HCT116 (cell line): ENCODE results near the gene NDUFS7. TPM values are rescaled to one million over a fixed set of nuclear protein-coding genes. Genes with fewer than 3 reads are reported as not detected.

ENCODE experiments used
- ATAC-seq: fragments of 200-7000 bp; cut with Tn5 transposase; 2 replicates; pipeline ENCODE4 v1.9.1; 2020; ENCODE audit warnings: mild to moderate bottlenecking, moderate library complexity
- BruUV-seq: library from RNA; stranded (reverse); fragments of 400-500 nt; replicated peaks from 2 replicates; lab custom pipeline; 2021; lab: Mats Ljungman, UMichigan
- CTCF ChIA-PET: fragments of 300-600 bp; sonication (Branson Sonifier 250); formaldehyde crosslinking; loops from one replicate; lab custom pipeline; 2021; ENCODE audit warnings: antibody characterized with exemption; lab: Charles Lee
- POLR2A ChIA-PET: fragments of 300-600, 350-600 bp; sonication (Branson Sonifier 250); formaldehyde crosslinking; loops from one replicate; lab custom pipeline; 2021; ENCODE audit warnings: antibody characterized with exemption; lab: Charles Lee
- RAD21 ChIA-PET, 2 experiments: fragments of 300-600 bp; sonication (Branson Sonifier 250); formaldehyde crosslinking; loops; one replicate each; lab custom pipeline; 2023; ENCODE audit warnings: low total read pairs in 2 of 2; ENCODE audit not compliant: uncharacterized antibody in 2 of 2, unreplicated experiment in 2 of 2, low non-redundant PET in 1 of 2; lab: Charles Lee
- DNase-seq: peaks from one replicate; pipeline ENCODE4 v3.0.0-alpha.2; 2010; ENCODE audit warnings: low read depth, low spot score
- H2AFZ ChIP-seq: fragments of 200-600 bp; shearing (Covaris generic), sonication (generic); 2 replicates; pipeline ENCODE4 v1.6.1; 2017; ENCODE audit warnings: low read depth, mixed run types, mixed read lengths, antibody characterized with exemption, low read length; ENCODE audit not compliant: poor library complexity, severe bottlenecking
- H3K27ac ChIP-seq: 2 replicates; pipeline ENCODE4 v1.5.1; 2012; ENCODE audit warnings: low read depth, low read length
- H3K27me3 ChIP-seq: fragments of 200-600 bp; sonication (generic); 2 replicates; pipeline ENCODE4 v1.6.1; 2016; ENCODE audit warnings: mixed run types, low read length, mixed read lengths; ENCODE audit not compliant: insufficient read depth
- H3K36me3 ChIP-seq, 2 experiments: fragments of 200-500 bp in 1 of 2; fragments of 200-600 bp in 1 of 2; sonication (Bioruptor generic) in 1 of 2; sonication (generic) in 1 of 2; 2 replicates each; pipeline versions ENCODE4 v1.5.1 to v1.6.1; 2014 to 2016; ENCODE audit warnings: low read length in 2 of 2, inconsistent platforms in 1 of 2, mixed read lengths in 1 of 2, mixed run types in 1 of 2; ENCODE audit not compliant: insufficient read depth in 2 of 2, control insufficient read depth in 1 of 2
- H3K4me1 ChIP-seq, 2 experiments: fragments of 200-600 bp in 1 of 2; sonication (generic) in 1 of 2; 2 replicates each; pipeline versions ENCODE4 v1.5.1 to v1.6.1; 2012 to 2017; ENCODE audit warnings: low read length in 2 of 2, inconsistent platforms in 1 of 2, mild to moderate bottlenecking in 1 of 2, mixed read lengths in 1 of 2, mixed run types in 1 of 2, moderate library complexity in 1 of 2; ENCODE audit not compliant: insufficient read depth in 2 of 2, control insufficient read depth in 1 of 2
- H3K4me2 ChIP-seq: fragments of 200-600 bp; sonication (generic); 2 replicates; pipeline ENCODE4 v1.6.1; 2017; ENCODE audit warnings: mixed run types, low read length, mixed read lengths
- H3K4me3 ChIP-seq, 2 experiments: fragments of 200-600 bp in 1 of 2; sonication (generic) in 1 of 2; replicated peaks in 1 of 2; 2 replicates each; pipeline ENCODE4 v1.5.1; 2011 to 2016; ENCODE audit warnings: low read length in 2 of 2, control low read depth in 1 of 2, low read depth in 1 of 2, mild to moderate bottlenecking in 1 of 2, mixed read lengths in 1 of 2, mixed run types in 1 of 2
- H3K79me2 ChIP-seq: fragments of 200-600 bp; sonication (generic); 2 replicates; pipeline ENCODE4 v1.6.1; 2017; ENCODE audit warnings: mild to moderate bottlenecking, mixed run types, low read length, moderate library complexity, mixed read lengths; ENCODE audit not compliant: insufficient read depth
- H3K9ac ChIP-seq: fragments of 200-600 bp; sonication (generic); 2 replicates; pipeline ENCODE4 v1.6.1; 2016; ENCODE audit warnings: low read length, mixed read lengths
- H3K9me2 ChIP-seq: fragments of 200-600 bp; sonication (generic), shearing (Covaris generic); 2 replicates; pipeline ENCODE4 v1.6.1; 2017; ENCODE audit warnings: mixed run types, mild to moderate bottlenecking, moderate library complexity; ENCODE audit not compliant: insufficient read depth
- H3K9me3 ChIP-seq, 2 experiments: fragments of 200-500 bp in 1 of 2; fragments of 200-600 bp in 1 of 2; sonication (Bioruptor generic) in 1 of 2; sonication (generic) in 1 of 2; 2 replicates each; pipeline ENCODE4 v1.6.1; 2014 to 2017; ENCODE audit warnings: low read length in 2 of 2, mixed read lengths in 2 of 2, inconsistent platforms in 1 of 2, low read depth in 1 of 2, mild to moderate bottlenecking in 1 of 2, mixed run types in 1 of 2, moderate library complexity in 1 of 2; ENCODE audit not compliant: control insufficient read depth in 1 of 2, insufficient read depth in 1 of 2
- H4K20me1 ChIP-seq: fragments of 200-600 bp; sonication (generic), shearing (Covaris generic); 2 replicates; pipeline ENCODE4 v1.6.1; 2017; ENCODE audit warnings: mixed run types, mild to moderate bottlenecking, moderate library complexity; ENCODE audit not compliant: insufficient read depth
- CBX3 ChIP-seq: IDR thresholded peaks from 2 replicates; pipeline ENCODE4 v1.6.1; 2012; ENCODE audit warnings: low read depth
- CEBPB ChIP-seq: IDR thresholded peaks from 2 replicates; pipeline ENCODE4 v1.6.1; 2012; ENCODE audit warnings: low read depth
- EGR1 ChIP-seq: IDR thresholded peaks from 2 replicates; pipeline ENCODE4 v1.6.1; 2012; ENCODE audit warnings: low read depth
- EZH2 ChIP-seq: fragments of 200-600 bp; sonication (generic); IDR thresholded peaks from 2 replicates; pipeline ENCODE4 v1.6.1; 2017; ENCODE audit warnings: antibody characterized with exemption, mixed run types
- EZH2phosphoT487 ChIP-seq: fragments of 200-600 bp; IDR thresholded peaks from 2 replicates; pipeline ENCODE4 v1.6.1; 2018; ENCODE audit warnings: antibody characterized with exemption, borderline replicate concordance
- FOSL1 ChIP-seq: IDR thresholded peaks from 2 replicates; pipeline ENCODE4 v1.6.1; 2012; ENCODE audit warnings: low read depth
- JUND ChIP-seq: IDR thresholded peaks from 2 replicates; pipeline ENCODE4 v1.6.1; 2012
- POLR2A ChIP-seq: IDR thresholded peaks from 2 replicates; pipeline ENCODE4 v1.7.0; 2011; ENCODE audit warnings: borderline replicate concordance; ENCODE audit not compliant: insufficient read depth, insufficient read length; ENCODE audit errors: extremely low read depth
- POLR2AphosphoS5 ChIP-seq: IDR thresholded peaks from 2 replicates; pipeline ENCODE4 v1.6.1; 2011; ENCODE audit warnings: mild to moderate bottlenecking, low read depth, low read length, moderate library complexity
- SIN3A ChIP-seq: IDR thresholded peaks from 2 replicates; pipeline ENCODE4 v1.6.1; 2012; ENCODE audit warnings: low read depth
- SP1 ChIP-seq: IDR thresholded peaks from 2 replicates; pipeline ENCODE4 v1.6.1; 2012; ENCODE audit warnings: low read depth
- SRF ChIP-seq: IDR thresholded peaks from 2 replicates; pipeline ENCODE4 v1.6.1; 2012; ENCODE audit warnings: low read depth
- YY1 ChIP-seq: IDR thresholded peaks from 2 replicates; pipeline ENCODE4 v1.6.1; 2011; ENCODE audit warnings: low read length, low read depth, moderate library complexity, mild to moderate bottlenecking; ENCODE audit not compliant: insufficient replicate concordance; ENCODE audit errors: extremely low read depth
- ZFX ChIP-seq: fragments of 450-650 bp; IDR thresholded peaks from 2 replicates; pipeline ENCODE4 v1.6.1; 2017
- intact Hi-C: fragments of 100-400 bp; cut with micrococcal nuclease; formaldehyde crosslinking; loops from 2 replicates; pipeline ENCODE4 v1.10.0; 2022
- total RNA-seq: library from RNA; stranded (reverse); gene quantifications from one replicate; pipeline ENCODE4 v1.2.1, GENCODE V29; 2021; ENCODE audit not compliant: unreplicated experiment
- TF ChIP-seq, protein P1 (sequence below), 3 experiments: fragments of 200-600 bp in 1 of 3; sonication (generic) in 1 of 3; IDR thresholded peaks in 2 of 3; conservative IDR thresholded peaks in 1 of 3; 2 replicates each; pipeline ENCODE4 v1.5.1; 2012 to 2017; ENCODE audit warnings: low read depth in 2 of 3, low read length in 2 of 3, antibody characterized with exemption in 1 of 3, borderline replicate concordance in 1 of 3, control low read depth in 1 of 3, mild to moderate bottlenecking in 1 of 3, mixed read lengths in 1 of 3, mixed run types in 1 of 3, moderate library complexity in 1 of 3; ENCODE audit not compliant: insufficient read depth in 1 of 3
- TF ChIP-seq, protein P2 (sequence below): IDR thresholded peaks from 2 replicates; pipeline ENCODE4 v1.6.1; 2011; ENCODE audit warnings: mild to moderate bottlenecking, low read length, moderate library complexity; ENCODE audit not compliant: insufficient replicate concordance; ENCODE audit errors: extremely low read depth
- TF ChIP-seq, protein P3 (sequence below): IDR thresholded peaks from 2 replicates; pipeline ENCODE4 v1.6.1; 2012; ENCODE audit warnings: low read depth
- TF ChIP-seq, protein P4 (sequence below): IDR thresholded peaks from 2 replicates; pipeline ENCODE4 v1.6.1; 2012

Gene NDUFS7
- total RNA-seq, 1 experiment from 2014 or later = 114 TPM

DNA sequence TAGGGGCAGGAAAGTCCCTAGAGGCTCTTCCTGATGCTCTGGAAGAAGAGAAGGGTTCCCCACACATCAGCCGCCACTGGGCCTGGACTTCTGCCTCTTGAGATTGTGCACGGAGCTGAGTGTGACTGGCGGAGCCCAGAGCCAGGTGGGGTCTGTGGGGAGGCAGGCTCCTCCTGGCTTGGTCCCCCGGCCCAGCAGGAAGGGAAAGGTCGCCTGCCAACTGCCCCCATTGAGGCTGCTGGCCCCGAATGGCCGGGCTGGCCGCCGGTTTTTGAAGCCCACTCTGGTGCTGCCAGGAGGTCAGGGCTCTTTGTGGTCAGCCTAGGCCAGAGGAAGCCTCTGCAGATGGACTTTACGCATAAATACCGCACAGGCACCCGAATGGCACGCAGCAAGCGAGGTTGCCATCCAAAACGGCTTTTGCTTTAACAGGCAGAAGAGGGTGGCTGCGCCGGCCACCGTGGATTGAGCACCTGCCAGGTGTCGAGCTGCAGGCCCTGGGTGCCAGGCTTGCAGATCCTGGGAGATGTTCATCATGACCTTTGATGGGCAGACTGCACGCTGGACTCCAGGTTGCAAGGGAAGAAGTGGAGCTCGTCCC lies 28.7 kb downstream of the NDUFS7 start:
- peaks cover 32 to 69% of the 10 kb centered on the region in 2 experiments for H3K4me1 ChIP-seq
- ChIA-PET CTCF (no interaction called here), RAD21 (no interaction called here), POLR2A (no interaction called here)
- DNase-seq (no peak), ATAC-seq (no peak)
- H3K9ac ChIP-seq = no peak overlapping the region
- H3K79me2 ChIP-seq = peaks cover 97% of the 10 kb centered on the region
- H3K4me2 ChIP-seq = no peak overlapping the region
- H2AFZ ChIP-seq = no peak overlapping the region
- no peak overlapping the region for H3K4me3 ChIP-seq
- intact Hi-C loops = no loop called here
- H3K9me2 ChIP-seq = no peaks in the 10 kb centered on the region
- peaks cover 49% of the 10 kb centered on the region; the same call in 1 of the 2 replicates for H4K20me1 ChIP-seq
- TF ChIP-seq, protein P1, sequence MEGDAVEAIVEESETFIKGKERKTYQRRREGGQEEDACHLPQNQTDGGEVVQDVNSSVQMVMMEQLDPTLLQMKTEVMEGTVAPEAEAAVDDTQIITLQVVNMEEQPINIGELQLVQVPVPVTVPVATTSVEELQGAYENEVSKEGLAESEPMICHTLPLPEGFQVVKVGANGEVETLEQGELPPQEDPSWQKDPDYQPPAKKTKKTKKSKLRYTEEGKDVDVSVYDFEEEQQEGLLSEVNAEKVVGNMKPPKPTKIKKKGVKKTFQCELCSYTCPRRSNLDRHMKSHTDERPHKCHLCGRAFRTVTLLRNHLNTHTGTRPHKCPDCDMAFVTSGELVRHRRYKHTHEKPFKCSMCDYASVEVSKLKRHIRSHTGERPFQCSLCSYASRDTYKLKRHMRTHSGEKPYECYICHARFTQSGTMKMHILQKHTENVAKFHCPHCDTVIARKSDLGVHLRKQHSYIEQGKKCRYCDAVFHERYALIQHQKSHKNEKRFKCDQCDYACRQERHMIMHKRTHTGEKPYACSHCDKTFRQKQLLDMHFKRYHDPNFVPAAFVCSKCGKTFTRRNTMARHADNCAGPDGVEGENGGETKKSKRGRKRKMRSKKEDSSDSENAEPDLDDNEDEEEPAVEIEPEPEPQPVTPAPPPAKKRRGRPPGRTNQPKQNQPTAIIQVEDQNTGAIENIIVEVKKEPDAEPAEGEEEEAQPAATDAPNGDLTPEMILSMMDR (IDR thresholded peaks at IDR 0.05 in 2 of 3, conservative IDR thresholded peaks at IDR 0.05 in 1 of 3; ENCODE audit: borderline replicate concordance in 1 of 3, insufficient read depth in 1 of 3, low read depth in 2 of 3, low read length in 2 of 3) = no peak
- TF ChIP-seq POLR2A = no peak
- TF ChIP-seq EZH2phosphoT487 = no peak
- TF ChIP-seq, protein P2, sequence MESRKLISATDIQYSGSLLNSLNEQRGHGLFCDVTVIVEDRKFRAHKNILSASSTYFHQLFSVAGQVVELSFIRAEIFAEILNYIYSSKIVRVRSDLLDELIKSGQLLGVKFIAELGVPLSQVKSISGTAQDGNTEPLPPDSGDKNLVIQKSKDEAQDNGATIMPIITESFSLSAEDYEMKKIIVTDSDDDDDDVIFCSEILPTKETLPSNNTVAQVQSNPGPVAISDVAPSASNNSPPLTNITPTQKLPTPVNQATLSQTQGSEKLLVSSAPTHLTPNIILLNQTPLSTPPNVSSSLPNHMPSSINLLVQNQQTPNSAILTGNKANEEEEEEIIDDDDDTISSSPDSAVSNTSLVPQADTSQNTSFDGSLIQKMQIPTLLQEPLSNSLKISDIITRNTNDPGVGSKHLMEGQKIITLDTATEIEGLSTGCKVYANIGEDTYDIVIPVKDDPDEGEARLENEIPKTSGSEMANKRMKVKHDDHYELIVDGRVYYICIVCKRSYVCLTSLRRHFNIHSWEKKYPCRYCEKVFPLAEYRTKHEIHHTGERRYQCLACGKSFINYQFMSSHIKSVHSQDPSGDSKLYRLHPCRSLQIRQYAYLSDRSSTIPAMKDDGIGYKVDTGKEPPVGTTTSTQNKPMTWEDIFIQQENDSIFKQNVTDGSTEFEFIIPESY = no peak
- TF ChIP-seq POLR2AphosphoS5 = no peak
- TF ChIP-seq JUND = no peak
- TF ChIP-seq EGR1 = no peak
- no peak for TF ChIP-seq CEBPB
- TF ChIP-seq SIN3A = no peak
- TF ChIP-seq ZFX = no peak
- TF ChIP-seq, protein P3, sequence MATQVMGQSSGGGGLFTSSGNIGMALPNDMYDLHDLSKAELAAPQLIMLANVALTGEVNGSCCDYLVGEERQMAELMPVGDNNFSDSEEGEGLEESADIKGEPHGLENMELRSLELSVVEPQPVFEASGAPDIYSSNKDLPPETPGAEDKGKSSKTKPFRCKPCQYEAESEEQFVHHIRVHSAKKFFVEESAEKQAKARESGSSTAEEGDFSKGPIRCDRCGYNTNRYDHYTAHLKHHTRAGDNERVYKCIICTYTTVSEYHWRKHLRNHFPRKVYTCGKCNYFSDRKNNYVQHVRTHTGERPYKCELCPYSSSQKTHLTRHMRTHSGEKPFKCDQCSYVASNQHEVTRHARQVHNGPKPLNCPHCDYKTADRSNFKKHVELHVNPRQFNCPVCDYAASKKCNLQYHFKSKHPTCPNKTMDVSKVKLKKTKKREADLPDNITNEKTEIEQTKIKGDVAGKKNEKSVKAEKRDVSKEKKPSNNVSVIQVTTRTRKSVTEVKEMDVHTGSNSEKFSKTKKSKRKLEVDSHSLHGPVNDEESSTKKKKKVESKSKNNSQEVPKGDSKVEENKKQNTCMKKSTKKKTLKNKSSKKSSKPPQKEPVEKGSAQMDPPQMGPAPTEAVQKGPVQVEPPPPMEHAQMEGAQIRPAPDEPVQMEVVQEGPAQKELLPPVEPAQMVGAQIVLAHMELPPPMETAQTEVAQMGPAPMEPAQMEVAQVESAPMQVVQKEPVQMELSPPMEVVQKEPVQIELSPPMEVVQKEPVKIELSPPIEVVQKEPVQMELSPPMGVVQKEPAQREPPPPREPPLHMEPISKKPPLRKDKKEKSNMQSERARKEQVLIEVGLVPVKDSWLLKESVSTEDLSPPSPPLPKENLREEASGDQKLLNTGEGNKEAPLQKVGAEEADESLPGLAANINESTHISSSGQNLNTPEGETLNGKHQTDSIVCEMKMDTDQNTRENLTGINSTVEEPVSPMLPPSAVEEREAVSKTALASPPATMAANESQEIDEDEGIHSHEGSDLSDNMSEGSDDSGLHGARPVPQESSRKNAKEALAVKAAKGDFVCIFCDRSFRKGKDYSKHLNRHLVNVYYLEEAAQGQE = no peak
- TF ChIP-seq, protein P4, sequence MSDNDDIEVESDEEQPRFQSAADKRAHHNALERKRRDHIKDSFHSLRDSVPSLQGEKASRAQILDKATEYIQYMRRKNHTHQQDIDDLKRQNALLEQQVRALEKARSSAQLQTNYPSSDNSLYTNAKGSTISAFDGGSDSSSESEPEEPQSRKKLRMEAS = no peak
- TF ChIP-seq CBX3 = no peak
- no peak for TF ChIP-seq SP1
- no peak for TF ChIP-seq FOSL1
- no peak for TF ChIP-seq SRF
- TF ChIP-seq EZH2 = no peak
- no peak for TF ChIP-seq YY1
- peaks cover 2 to 63% of the 10 kb centered on the region in 2 experiments; a peak in 3 of 4 replicates for H3K36me3 ChIP-seq
- no peaks in the 10 kb centered on the region for H3K27me3 ChIP-seq
- BruUV-seq = no TSS peak
- H3K9me3 ChIP-seq = no peaks in the 10 kb centered on the region
- peak overlapping the region; percentile 20; the same call in 1 of the 2 replicates for H3K27ac ChIP-seq
